ENCODE data around the gene MRPS12. TPM values are rescaled to one million over a fixed set of nuclear protein-coding genes. Genes with fewer than 3 reads are reported as not detected.
A peak's percentile ranks its signal among the peaks of the same experiment; 100 is the strongest.

The MRPS12 gene
- total and polyA plus RNA-seq, 2 of the 13 experiments (the other 11 are each of a cell fraction or from before 2014, with no cell fraction given) = 27.5 to 54.8 TPM

DNA sequence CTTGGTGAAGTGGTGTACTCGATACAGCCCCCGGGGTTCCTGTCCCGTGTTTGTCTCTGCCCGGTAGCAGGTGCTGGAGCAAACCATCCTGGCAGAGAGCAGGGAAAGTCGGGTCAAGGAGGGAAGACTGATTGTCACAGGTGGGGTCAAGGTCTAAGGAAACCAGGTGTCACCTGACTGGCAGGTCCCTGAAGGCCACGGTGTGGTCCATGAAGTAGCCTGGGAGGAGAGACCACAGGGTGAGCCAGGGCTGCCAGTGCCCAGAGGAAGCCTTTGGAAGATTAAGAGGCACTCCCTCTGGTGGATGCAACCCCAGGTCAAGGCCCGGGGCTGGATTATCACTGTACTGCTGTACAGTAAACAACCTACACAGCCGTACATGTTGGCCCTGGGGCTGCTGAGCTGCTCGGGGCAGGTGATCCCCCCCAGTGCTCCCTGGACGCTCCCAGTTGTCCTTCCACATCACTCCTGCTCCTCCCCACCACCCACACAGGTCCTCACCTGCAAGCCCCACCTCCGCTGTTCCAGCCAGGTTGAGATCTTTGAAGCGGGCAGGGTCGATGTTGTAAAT lies 12.7 kb upstream of the MRPS12 start (continued):
- TF ChIP-seq ZNF687 (CRISPR knock-in tag; IDR thresholded peaks at IDR 0.05) (peak; percentile 58), ADNP (CRISPR knock-in tag; IDR thresholded peaks at IDR 0.05) (0 out of 2 replicates have a peak, but pooled peaks have one; percentile 15), ZNF747 (CRISPR knock-in tag; IDR thresholded peaks at IDR 0.05; ENCODE audit: borderline replicate concordance) (no peak), ZBTB38 (CRISPR knock-in tag; IDR thresholded peaks at IDR 0.05) (0 out of 2 replicates have a peak, but pooled peaks have one; percentile 12), RAD21 (CRISPR knock-in tag; IDR thresholded peaks at IDR 0.05) (peak; percentile 35; the same call in 1 of the 2 replicates), PITX1 (CRISPR knock-in tag; IDR thresholded peaks at IDR 0.05) (peak; percentile 60; the same call in 1 of the 2 replicates), ZSCAN31 (CRISPR knock-in tag; IDR thresholded peaks at IDR 0.05; ENCODE audit: low read depth) (0 out of 2 replicates have a peak, but pooled peaks have one; percentile 31), SAP130 (CRISPR knock-in tag; IDR thresholded peaks at IDR 0.05; ENCODE audit: low read depth) (0 out of 2 replicates have a peak, but pooled peaks have one; percentile 24), REPIN1 (CRISPR knock-in tag; IDR thresholded peaks at IDR 0.05; ENCODE audit: borderline replicate concordance, low read depth) (0 out of 2 replicates have a peak, but pooled peaks have one; percentile 39), ZNF333 (CRISPR knock-in tag; IDR thresholded peaks at IDR 0.05; ENCODE audit: borderline replicate concordance) (0 out of 2 replicates have a peak, but pooled peaks have one; percentile 57), ELF3 (CRISPR knock-in tag; IDR thresholded peaks at IDR 0.05) (0 out of 2 replicates have a peak, but pooled peaks have one; percentile 29), ZMYM3 (CRISPR knock-in tag; IDR thresholded peaks at IDR 0.05) (peak; percentile 58; the same call in 1 of the 2 replicates), FOXO4 (CRISPR knock-in tag; conservative IDR thresholded peaks at IDR 0.05) (0 out of 2 replicates have a peak, but pooled peaks have one; percentile 13), MAFF (IDR thresholded peaks at IDR 0.05; ENCODE audit: low read depth, low read length) (no peak), NR2F6 (IDR thresholded peaks at IDR 0.05) (peak; percentile 65), NR2F6 (CRISPR knock-in tag; IDR thresholded peaks at IDR 0.05) (peak; percentile 75), LCORL (IDR thresholded peaks at IDR 0.05) (no peak), LCORL (CRISPR knock-in tag; IDR thresholded peaks at IDR 0.05) (0 out of 2 replicates have a peak, but pooled peaks have one; percentile 42), THAP11 (CRISPR knock-in tag; IDR thresholded peaks at IDR 0.05) (peak; percentile 37; the same call in 1 of the 2 replicates)
- TF ChIP-seq, protein P1, sequence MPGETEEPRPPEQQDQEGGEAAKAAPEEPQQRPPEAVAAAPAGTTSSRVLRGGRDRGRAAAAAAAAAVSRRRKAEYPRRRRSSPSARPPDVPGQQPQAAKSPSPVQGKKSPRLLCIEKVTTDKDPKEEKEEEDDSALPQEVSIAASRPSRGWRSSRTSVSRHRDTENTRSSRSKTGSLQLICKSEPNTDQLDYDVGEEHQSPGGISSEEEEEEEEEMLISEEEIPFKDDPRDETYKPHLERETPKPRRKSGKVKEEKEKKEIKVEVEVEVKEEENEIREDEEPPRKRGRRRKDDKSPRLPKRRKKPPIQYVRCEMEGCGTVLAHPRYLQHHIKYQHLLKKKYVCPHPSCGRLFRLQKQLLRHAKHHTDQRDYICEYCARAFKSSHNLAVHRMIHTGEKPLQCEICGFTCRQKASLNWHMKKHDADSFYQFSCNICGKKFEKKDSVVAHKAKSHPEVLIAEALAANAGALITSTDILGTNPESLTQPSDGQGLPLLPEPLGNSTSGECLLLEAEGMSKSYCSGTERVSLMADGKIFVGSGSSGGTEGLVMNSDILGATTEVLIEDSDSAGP (CRISPR knock-in tag; IDR thresholded peaks at IDR 0.05; ENCODE audit: borderline replicate concordance) = peak; percentile 35; the same call in 1 of the 2 replicates
- TF ChIP-seq, protein P2, sequence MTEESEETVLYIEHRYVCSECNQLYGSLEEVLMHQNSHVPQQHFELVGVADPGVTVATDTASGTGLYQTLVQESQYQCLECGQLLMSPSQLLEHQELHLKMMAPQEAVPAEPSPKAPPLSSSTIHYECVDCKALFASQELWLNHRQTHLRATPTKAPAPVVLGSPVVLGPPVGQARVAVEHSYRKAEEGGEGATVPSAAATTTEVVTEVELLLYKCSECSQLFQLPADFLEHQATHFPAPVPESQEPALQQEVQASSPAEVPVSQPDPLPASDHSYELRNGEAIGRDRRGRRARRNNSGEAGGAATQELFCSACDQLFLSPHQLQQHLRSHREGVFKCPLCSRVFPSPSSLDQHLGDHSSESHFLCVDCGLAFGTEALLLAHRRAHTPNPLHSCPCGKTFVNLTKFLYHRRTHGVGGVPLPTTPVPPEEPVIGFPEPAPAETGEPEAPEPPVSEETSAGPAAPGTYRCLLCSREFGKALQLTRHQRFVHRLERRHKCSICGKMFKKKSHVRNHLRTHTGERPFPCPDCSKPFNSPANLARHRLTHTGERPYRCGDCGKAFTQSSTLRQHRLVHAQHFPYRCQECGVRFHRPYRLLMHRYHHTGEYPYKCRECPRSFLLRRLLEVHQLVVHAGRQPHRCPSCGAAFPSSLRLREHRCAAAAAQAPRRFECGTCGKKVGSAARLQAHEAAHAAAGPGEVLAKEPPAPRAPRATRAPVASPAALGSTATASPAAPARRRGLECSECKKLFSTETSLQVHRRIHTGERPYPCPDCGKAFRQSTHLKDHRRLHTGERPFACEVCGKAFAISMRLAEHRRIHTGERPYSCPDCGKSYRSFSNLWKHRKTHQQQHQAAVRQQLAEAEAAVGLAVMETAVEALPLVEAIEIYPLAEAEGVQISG (CRISPR knock-in tag; IDR thresholded peaks at IDR 0.05) = peak; percentile 44; the same call in 1 of the 2 replicates
